HG03521 (cell line): Measurements from ENCODE around the gene SENP5.

Experiments used
- ATAC-seq: cut with Tn5 transposase; IDR thresholded peaks from one replicate; pipeline ENCODE4 v1.9.1; 2021; ENCODE audit warnings: mild to moderate bottlenecking, moderate library complexity; ENCODE audit not compliant: unreplicated experiment

SENP5 gene

DNA sequence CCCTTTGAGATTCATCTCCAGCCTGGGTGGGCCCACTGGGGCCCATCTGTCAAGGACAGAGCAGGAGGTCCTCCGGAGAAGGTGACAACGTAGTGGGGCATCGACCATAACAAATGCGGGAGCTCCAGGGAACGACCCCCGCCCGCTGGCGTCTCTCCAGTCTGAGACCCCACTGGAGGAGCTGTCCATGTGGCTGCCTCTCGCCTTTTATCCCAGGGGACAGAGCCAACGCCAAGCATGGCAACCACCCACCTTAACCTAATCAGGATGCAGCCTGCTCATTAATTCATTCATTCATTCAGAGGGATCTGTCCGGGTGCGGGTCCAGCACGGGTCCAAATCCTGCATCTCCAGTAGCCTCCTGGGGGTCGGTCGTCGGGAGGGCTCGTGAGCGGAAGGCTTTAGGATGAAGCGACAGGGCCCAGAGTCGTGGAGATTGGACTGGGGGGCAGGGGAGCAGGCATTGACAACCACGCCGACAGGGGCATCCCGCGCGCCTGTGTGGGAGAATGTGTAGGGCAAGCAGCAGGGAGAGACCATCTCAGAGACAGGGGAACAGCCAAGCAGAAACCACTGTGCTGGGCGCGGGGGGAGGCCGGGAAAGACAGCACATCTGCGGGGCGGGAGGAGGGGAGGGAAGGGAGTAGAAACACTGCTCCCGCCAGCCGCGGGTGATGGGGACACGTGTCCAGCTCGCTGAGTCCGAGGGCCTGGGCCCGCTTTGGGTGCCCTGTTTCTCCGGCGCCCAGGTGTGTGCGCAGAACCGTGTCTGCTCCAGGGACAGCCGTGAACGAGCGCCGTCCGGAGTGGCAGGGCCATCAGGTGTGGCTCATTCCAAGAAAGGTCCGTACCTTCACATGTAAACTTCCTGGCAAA, 99.0 kb downstream of the SENP5 start:
- ATAC-seq = no peak

DNA sequence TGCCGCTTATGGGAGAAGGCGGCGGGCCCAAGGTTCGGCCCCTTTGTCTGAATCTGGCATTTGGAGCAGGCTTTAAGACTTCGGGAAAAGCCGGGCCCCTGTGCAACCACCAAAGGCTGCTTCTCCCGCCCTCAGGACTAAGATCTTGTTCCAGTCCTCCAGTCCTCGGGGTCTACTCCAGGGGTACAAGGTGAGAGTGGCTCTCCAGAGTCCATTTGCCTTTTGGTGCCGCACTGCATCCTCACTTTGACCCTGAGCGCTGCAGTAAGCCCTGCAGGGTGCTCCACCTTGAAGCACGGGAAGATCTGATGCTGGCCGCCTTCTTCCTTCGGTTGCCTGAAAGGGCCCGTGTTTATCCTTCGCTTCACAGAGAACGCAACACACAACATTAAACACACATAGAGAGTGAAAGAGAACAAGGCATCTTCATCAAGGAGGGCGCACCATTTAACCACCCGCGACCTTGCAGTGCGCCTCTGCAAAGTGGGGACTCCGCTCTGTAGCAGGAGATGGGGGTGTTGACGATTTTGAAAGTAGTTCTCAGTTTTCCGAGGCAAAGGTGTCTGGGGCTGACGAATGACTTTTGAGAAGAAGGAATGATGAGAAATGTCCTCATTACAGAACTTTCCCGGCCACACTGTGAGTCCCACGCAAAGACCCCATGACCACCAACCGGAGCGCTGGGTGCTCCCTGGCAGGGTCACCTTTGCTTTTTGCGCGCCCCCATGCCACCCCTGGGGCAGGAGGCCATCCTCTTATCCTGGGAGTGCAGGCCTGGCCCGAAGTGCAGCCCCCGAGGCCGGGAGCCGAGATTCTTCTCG, 99.9 kb downstream of the SENP5 start:
- ATAC-seq = no peak

DNA sequence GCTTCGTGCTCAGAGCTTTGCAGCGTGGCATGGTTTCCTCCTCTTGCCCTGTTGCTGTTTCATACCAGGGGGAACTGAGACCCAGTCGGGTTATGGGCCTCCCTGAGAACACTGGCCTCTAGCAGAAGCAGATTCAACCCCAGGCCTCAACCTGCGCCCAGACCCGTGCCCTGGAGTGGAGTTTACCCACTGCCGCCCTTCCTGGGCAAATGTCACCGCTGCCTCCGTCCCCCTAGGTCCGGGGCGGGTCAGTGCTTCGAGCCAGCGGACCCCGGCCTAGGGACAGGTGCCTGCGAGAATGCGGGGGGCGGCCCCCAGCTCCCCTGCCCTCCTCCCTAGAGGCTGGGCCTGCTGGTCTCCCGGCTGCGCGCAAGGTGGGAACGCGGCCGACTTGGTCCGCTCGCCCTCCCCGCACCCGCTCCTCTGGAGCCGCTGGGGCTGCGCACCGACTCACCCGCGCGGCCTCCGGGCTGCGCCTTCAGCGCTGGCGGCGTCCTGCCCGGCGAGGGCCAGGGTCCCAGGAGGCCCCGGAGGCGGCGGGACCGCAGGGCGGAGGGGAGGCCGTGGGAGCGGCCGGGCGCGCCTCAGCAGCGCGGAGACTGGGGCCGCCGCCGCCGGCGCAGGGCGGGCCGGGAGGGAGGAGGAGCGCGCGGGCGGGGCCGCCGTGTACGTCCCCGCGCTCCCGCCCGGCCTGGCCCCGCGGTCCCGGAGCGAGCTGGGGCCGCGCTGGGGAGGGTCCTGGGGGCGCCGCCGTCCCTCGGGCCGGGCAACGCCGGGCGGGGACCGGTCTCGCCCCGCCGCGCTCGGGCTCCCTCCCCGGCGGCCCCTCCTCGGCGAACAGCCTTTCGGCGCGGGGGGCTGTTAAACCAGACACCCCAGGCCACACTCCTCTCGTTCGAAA, 100.8 kb downstream of the SENP5 start, which contains the start of gene PIGZ:
Gene PIGZ, minus strand, starts transcription at position 601 of the 901 bp plus-strand sequence. CDS start 16,802 bp downstream, outside the sequence.
- ATAC-seq = peak; percentile 37

DNA sequence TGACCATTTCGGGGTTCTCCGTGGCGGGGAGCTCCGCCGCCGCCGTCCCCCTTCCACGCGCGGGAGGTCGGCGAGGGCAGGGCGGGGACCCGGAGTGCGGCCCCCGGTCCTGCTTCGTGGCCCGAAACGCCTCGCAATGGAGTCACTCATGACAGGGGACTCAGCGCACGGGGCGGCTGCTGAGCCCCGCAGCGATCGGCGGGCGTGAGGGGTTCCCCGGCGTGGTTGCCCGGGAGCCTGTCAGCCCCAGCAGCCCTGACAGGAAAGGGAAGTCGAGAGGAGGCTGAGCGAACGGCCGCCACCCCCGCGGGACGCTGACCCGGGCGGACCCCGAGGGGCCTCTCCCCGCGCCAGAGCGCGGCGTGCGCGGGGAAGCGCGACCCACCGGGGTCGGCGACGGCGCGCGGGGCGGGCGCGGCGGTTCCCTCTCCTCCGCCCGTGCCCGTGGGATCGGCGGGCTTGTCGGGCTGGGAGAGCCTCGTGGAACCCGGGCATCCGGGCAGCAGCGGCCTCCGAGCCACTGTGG, 101.5 kb downstream of the SENP5 start:
- peak; percentile 33 for ATAC-seq

DNA sequence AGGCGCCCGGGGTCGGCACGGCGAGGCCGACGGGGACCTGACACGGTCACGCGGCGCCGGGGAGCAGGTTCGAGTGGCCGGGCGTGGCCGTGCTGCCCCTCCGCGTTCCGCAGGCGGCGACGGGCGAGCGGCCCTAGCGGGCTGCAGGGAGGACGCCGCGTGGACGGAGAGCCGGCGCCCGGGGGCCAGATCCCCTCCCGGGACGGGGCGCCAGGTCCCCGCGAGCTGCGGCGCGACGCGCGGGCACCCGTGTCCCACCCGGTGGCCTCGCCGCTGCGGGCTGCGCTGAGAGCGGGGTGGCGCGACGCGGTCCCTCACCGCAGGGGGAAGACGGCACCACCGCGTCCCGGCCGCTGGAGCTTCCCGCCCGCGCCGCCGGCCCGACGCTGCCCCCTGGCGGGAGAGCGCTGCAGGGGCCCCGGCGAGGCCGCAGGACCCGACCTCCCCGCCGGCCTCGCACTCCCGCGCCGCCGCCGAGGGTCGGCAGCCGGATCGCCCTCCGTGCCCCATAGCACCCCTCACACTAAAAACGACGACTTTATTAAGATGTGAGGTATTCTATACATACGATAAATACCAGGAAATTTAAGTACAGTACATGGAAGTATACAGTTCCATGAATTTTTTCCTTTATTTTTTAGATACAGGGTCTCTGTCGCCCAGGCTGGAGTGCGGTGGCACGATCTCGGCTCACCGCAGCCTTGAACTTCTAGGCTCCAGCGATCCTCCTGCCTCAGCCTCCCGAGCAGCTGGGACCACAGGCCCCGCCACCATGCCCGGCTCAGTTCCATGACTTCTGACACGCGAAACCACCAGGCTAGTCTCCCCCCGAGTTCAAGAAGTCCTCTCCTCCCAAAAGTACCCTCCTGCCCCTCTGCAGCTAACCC, 102.2 kb downstream of the SENP5 start:
- peak; percentile 55 for ATAC-seq

DNA sequence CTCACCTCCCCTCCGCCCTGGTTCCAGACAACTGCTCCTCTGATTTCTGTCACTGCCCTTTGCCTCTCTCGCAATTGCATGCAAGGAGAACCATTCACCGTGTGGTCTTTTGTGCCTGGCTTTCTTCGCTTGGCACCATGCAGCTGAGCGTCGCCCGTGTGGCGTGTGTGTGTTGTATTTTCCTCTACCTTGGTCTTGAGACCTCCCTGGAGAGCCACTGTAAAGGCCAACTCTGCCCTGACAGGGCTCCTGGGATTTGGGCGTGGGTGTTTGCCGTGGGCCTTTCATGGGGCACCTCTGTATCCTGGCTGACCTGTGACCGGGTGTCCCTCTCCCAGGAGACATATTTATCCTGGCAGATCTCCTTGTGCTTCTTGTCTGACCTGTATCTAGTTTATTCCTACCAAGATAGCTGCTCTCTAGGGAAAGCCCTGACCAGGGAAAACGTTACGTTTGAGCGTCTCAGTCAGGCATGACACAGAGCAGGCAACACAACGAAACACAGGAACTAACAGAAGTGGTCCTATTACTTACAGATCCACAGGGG, 102.9 kb downstream of the SENP5 start:
- ATAC-seq = no peak

DNA sequence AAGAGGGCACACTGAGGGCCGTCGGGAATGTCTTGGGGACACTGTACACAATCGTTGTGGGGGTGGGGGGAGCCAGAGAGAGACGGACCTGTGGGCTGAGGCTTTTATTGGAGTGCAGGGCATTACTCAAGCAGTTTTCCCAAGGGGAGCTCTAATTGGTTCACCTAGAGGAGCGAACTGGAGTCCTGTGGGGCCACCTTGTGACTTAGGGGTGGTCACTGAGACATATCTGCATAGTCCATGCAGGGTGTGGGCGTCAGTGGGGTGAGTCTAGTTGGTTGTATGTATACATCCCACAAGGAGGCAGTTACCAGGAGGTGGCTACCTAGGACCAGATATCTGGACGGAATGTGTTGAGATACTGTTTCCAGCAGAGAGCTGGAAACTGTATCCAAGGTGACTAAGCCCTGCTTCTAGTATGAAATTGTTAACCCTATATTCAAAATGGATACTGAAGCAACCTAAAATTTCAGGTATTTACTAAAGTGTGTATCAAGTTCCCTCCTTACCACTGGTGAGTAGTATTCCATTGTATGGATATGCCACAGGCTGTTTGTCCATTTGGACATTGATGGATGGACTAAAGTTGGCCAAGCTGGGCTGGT, 103.5 kb downstream of the SENP5 start:
- no peak for ATAC-seq

DNA sequence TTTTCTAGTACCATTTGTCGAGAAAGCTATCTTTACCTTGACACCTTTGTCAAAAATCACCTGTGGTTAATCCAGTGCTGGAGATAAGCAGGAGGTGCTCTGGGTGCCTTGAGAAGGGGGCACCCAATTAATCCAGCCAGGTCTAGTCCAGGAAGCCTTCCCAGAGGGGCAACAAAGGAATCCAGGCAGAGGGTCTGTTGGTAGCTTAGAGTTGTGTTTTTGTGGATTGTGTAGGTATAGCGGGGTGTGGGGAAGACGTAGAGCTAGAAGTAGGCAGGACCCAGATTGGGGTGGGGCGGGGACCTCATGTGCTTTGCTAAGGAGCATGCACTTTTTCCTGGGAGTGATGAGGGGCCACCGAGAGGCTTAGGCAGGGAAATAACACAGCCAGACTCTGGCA, 106.9 kb downstream of the SENP5 start:
- ATAC-seq = no peak

DNA sequence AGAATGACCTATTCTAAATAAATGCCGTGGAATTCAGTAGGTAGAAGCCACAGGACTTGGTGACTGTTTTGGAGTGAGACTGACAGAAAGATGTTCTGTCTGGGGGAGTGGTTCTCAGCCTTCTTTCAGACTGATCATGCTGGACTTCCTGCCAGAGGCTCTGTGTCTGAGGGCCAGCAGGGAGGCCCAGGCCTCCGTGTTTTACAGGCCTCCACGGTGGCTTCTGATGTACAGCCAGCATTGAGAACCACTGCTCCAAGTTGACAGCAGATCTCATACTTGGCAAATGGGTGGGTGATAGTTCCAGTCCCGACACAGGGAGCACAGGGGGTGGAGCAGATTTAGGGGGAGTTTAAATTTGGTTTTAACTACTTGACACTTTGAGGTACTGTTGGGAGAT, 107.6 kb downstream of the SENP5 start:
- ATAC-seq = no peak

DNA sequence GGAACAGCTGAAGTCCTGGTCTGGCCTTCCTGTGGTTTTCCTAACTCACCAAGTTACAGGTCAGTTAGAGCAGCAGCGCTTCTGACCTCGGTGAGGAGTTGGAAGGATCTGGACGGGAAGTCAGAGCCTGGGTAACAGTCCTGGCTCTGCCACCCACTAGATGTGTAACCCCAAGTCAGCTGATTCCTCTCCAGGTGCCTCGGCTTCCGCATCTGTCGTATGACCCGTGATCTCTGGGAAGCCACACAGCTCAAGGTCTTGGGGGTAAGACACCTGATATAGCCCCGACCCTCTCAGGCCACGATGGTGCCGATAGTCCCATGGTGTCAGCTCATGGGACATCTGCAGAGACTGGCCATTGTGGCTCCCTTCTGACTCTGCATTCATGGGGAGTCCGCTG, 109.2 kb downstream of the SENP5 start:
- ATAC-seq = no peak

DNA sequence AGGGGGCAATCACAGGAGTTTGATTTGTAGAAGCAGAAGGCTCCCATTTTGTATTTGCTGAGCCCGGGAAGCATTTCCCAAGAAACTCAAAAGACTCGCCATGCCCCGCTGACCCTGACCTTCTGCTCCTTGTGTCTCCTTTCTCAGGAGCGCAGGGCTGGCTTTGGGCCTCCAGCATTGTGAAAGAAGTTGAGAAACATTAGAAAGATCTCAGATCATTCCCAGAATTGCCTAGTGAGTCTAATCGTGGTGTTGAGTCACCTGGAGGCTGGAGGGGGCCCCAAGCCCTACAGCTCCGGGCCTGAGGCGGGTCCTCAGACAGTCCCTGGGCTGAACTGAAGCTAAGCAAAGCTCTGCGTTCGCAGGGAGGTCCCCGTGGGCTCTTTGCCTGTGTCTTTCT, 111.8 kb downstream of the SENP5 start:
- ATAC-seq = no peak

DNA sequence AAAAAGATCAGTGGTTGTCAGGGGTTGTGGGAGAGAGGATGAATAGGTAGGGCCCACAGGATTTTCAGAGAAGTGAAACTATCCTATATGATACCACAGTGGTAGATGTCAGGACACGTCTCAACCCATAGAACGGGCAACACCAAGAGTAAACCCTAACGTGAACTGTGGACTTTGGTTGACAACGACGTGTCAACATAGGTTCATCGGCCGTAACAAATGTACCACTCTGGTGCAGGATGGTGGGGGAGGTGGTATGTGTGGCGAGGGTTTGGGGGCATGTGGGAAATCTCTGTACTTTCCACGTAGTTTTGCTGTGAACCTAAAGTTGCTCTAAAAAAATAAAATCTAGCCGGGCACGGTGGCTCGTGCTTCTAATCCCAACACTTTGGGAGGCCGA, 113.9 kb downstream of the SENP5 start:
- no peak for ATAC-seq

DNA sequence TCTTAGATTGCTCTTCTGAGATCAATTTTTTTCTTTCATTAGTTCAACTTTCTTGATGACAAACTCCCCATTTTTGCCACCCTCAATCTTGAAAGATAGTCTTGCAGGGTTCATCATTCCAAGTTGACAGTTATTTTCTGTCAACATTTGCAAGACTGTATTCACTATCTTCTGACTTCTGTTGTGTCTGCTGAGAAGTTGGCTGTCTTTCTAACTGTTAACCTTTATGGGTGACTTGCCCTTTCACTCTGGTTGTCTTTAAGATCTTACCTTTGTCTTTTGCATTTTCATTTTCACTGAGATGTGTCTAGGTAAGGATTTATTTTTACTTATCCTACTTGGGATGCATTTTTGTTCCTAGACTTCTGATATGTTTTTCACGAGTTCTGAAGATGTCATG, 115.5 kb downstream of the SENP5 start:
- no peak for ATAC-seq
